Measurements from ENCODE around the gene KRT4. TPM values are rescaled to one million over a fixed set of nuclear protein-coding genes. Genes with fewer than 3 reads are reported as not detected.

Gene KRT4
- total RNA-seq, 1 experiment from 2014 or later: not detected

DNA sequence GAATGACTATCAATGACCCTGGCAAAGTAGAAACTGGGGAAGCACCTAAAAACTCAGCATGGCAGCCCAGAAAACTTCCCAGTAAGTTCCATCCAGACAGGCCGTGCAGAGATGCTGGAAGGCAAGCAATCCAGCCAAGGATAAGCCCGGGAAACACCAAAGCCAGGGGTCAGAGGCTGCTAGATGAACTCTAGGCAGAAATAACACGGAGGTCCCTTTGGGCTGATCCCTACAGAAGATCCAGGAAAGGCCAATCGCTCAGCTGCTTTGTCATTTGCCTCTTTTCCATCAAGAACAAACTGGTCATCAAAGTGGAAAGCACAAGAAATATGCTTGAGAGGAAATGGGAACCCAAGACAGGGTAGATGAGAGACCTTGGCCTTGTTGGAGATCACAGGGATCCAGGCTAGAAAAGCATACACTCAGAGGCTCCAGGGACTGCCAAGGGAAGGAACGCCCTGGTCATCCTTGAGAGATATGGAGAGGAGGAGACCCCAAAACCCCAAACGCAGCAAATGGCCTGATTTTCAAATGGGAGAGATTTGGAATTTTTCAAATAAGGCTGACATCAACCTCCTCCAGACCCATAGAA is 13.7 kb upstream of the KRT4 start:
- RAD21 ChIA-PET (ENCODE audit: low non-redundant PET in 1 of 2, low total read pairs in 2 of 2, uncharacterized antibody in 2 of 2, unreplicated experiment in 2 of 2): no interaction called here
- CTCF ChIA-PET: no interaction called here
- Histone ChIP-seq H3K27me3 (ENCODE audit: insufficient read depth, low read length) (no peaks in the 10 kb centered on the region), H3K79me2 (ENCODE audit: insufficient read depth, low read length) (no peaks in the 10 kb centered on the region), H3K9me2 (ENCODE audit: insufficient read depth) (no peaks in the 10 kb centered on the region), H2AFZ (ENCODE audit: low read depth, low read length, poor library complexity, severe bottlenecking) (no peak overlapping the region), H3K36me3 (ENCODE audit: control insufficient read depth in 1 of 2, insufficient read depth in 2 of 2, low read length in 2 of 2) (no peaks in the 10 kb centered on the region), H4K20me1 (ENCODE audit: insufficient read depth) (no peaks in the 10 kb centered on the region), H3K4me1 (ENCODE audit: control insufficient read depth in 1 of 2, insufficient read depth in 2 of 2, low read length in 2 of 2) (peaks cover 0 to under 1% of the 10 kb centered on the region in 2 experiments; a peak in 1 of 4 replicates), H3K4me3 (replicated peaks in 1 of 2; ENCODE audit: low read depth in 1 of 2, low read length in 2 of 2) (no peak overlapping the region), H3K4me2 (ENCODE audit: low read length) (no peak overlapping the region), H3K9me3 (ENCODE audit: control insufficient read depth in 1 of 2, insufficient read depth in 1 of 2, low read depth in 1 of 2, low read length in 2 of 2) (no peaks in the 10 kb centered on the region), H3K27ac (ENCODE audit: low read depth, low read length) (no peak overlapping the region), H3K9ac (ENCODE audit: low read length) (no peak overlapping the region)
- BruUV-seq (replicated peaks): no TSS peak
- TF ChIP-seq, protein P1, sequence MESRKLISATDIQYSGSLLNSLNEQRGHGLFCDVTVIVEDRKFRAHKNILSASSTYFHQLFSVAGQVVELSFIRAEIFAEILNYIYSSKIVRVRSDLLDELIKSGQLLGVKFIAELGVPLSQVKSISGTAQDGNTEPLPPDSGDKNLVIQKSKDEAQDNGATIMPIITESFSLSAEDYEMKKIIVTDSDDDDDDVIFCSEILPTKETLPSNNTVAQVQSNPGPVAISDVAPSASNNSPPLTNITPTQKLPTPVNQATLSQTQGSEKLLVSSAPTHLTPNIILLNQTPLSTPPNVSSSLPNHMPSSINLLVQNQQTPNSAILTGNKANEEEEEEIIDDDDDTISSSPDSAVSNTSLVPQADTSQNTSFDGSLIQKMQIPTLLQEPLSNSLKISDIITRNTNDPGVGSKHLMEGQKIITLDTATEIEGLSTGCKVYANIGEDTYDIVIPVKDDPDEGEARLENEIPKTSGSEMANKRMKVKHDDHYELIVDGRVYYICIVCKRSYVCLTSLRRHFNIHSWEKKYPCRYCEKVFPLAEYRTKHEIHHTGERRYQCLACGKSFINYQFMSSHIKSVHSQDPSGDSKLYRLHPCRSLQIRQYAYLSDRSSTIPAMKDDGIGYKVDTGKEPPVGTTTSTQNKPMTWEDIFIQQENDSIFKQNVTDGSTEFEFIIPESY (IDR thresholded peaks at IDR 0.05; ENCODE audit: extremely low read depth, insufficient replicate concordance, low read length): no peak
- TF ChIP-seq EZH2 (IDR thresholded peaks at IDR 0.05) (no peak), EZH2phosphoT487 (IDR thresholded peaks at IDR 0.05; ENCODE audit: borderline replicate concordance) (no peak), JUND (IDR thresholded peaks at IDR 0.05) (no peak)
- DNase-seq (ENCODE audit: low read depth, low spot score): no peak
- ATAC-seq: no peak
- POLR2A ChIA-PET: no interaction called here
- intact Hi-C loops (cut with micrococcal nuclease): no loop called here

DNA sequence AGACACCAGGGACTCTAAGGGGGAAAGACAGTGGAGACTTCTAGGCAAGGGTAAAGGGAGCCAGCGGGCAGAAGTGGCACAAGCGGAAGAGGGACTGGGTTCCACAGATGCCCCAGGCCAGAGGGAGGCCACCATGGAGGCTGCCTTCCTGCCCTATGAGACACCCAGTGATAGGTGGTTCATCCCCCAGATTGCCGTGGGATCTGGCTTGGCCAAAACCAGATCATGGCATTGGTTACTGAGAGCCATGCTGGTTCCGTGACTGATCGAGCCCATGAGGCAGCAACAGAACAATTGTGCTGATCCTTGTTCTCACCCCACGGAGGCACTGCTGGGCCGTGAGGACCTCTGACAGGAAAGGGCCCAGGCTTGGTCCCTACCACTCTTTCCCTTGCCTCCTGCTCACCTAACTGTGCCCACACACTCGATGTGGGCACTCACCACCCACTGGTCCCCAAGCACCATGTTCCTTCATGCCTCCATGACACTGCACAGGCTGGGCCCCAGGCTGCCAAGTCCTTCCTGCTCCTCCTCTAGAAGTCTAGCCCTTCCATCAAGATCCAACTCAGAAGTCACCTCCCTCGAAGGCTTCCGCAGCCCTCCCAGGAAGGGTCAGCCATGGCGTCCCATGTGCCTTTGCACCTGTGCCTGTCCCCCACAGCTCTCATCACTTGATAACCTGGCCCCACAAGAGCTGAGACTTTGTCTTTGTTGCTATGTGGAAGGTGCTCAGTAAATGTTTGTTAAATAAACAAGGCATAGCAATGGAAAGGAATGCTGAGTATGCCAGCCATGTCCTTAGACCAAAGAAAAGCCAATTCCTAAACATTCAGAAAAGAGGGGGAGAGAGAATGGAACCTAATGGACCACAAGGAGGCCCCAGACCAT is 12.9 kb upstream of the KRT4 start:
- no peak overlapping the region for H3K4me2 ChIP-seq (ENCODE audit: low read length)
- H3K9me2 ChIP-seq (ENCODE audit: insufficient read depth): no peaks in the 10 kb centered on the region
- peaks cover 0 to 8% of the 10 kb centered on the region in 2 experiments; a peak in 2 of 4 replicates for H3K4me1 ChIP-seq (ENCODE audit: control insufficient read depth in 1 of 2, insufficient read depth in 2 of 2, low read length in 2 of 2)
- H2AFZ ChIP-seq (ENCODE audit: low read depth, low read length, poor library complexity, severe bottlenecking): no peak overlapping the region
- no peaks in the 10 kb centered on the region for H3K79me2 ChIP-seq (ENCODE audit: insufficient read depth, low read length)
- ChIA-PET POLR2A (no interaction called here), CTCF (no interaction called here), RAD21 (ENCODE audit: low non-redundant PET in 1 of 2, low total read pairs in 2 of 2, uncharacterized antibody in 2 of 2, unreplicated experiment in 2 of 2) (no interaction called here)
- H3K36me3 ChIP-seq (ENCODE audit: control insufficient read depth in 1 of 2, insufficient read depth in 2 of 2, low read length in 2 of 2): no peaks in the 10 kb centered on the region
- H4K20me1 ChIP-seq (ENCODE audit: insufficient read depth): no peaks in the 10 kb centered on the region
- no peaks in the 10 kb centered on the region for H3K27me3 ChIP-seq (ENCODE audit: insufficient read depth, low read length)
- H3K9me3 ChIP-seq (ENCODE audit: control insufficient read depth in 1 of 2, insufficient read depth in 1 of 2, low read depth in 1 of 2, low read length in 2 of 2): no peaks in the 10 kb centered on the region
- no peak for ATAC-seq
- intact Hi-C loops (cut with micrococcal nuclease): no loop called here
- no peak overlapping the region for H3K27ac ChIP-seq (ENCODE audit: low read depth, low read length)
- no peak for DNase-seq (ENCODE audit: low read depth, low spot score)
- no peak overlapping the region for H3K9ac ChIP-seq (ENCODE audit: low read length)
- no TSS peak for BruUV-seq (replicated peaks)
- no peak overlapping the region for H3K4me3 ChIP-seq (replicated peaks in 1 of 2; ENCODE audit: low read depth in 1 of 2, low read length in 2 of 2)
- TF ChIP-seq YY1 (IDR thresholded peaks at IDR 0.05; ENCODE audit: extremely low read depth, insufficient replicate concordance, low read depth, low read length) (no peak), CBX3 (IDR thresholded peaks at IDR 0.05; ENCODE audit: low read depth) (no peak), FOSL1 (IDR thresholded peaks at IDR 0.05; ENCODE audit: low read depth) (no peak), JUND (IDR thresholded peaks at IDR 0.05) (no peak), RAD21 (IDR thresholded peaks at IDR 0.05; ENCODE audit: low read depth) (no peak), POLR2A (IDR thresholded peaks at IDR 0.05; ENCODE audit: borderline replicate concordance, extremely low read depth, insufficient read depth, insufficient read length) (no peak), EGR1 (IDR thresholded peaks at IDR 0.05; ENCODE audit: low read depth) (no peak)
- TF ChIP-seq, protein P2, sequence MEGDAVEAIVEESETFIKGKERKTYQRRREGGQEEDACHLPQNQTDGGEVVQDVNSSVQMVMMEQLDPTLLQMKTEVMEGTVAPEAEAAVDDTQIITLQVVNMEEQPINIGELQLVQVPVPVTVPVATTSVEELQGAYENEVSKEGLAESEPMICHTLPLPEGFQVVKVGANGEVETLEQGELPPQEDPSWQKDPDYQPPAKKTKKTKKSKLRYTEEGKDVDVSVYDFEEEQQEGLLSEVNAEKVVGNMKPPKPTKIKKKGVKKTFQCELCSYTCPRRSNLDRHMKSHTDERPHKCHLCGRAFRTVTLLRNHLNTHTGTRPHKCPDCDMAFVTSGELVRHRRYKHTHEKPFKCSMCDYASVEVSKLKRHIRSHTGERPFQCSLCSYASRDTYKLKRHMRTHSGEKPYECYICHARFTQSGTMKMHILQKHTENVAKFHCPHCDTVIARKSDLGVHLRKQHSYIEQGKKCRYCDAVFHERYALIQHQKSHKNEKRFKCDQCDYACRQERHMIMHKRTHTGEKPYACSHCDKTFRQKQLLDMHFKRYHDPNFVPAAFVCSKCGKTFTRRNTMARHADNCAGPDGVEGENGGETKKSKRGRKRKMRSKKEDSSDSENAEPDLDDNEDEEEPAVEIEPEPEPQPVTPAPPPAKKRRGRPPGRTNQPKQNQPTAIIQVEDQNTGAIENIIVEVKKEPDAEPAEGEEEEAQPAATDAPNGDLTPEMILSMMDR (IDR thresholded peaks at IDR 0.05 in 2 of 3, conservative IDR thresholded peaks at IDR 0.05 in 1 of 3; ENCODE audit: borderline replicate concordance in 1 of 3, insufficient read depth in 1 of 3, low read depth in 2 of 3, low read length in 2 of 3): no peak
- TF ChIP-seq, protein P3, sequence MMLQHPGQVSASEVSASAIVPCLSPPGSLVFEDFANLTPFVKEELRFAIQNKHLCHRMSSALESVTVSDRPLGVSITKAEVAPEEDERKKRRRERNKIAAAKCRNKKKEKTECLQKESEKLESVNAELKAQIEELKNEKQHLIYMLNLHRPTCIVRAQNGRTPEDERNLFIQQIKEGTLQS (IDR thresholded peaks at IDR 0.05): no peak
